SK-N-SH treated with all-trans-retinoic acid at 6 μM for 48 hours (cell line): ENCODE results near the gene INS.

Experiments used
- ARNTL ChIP-seq: fragments of 450-650 bp; formaldehyde crosslinking; IDR thresholded peaks from 2 replicates; pipeline ENCODE4 v1.5.0; 2020; ENCODE audit warnings: low read depth, mild to moderate bottlenecking, moderate library complexity, borderline replicate concordance
- ESRRG ChIP-seq: fragments of 250-450 bp; sonication (Bioruptor Pico); IDR thresholded peaks from 2 replicates; pipeline ENCODE4 v1.6.1; 2021; ENCODE audit warnings: mild to moderate bottlenecking
- PPARA ChIP-seq: fragments of 250-450 bp; sonication (Bioruptor Pico); IDR thresholded peaks from 2 replicates; pipeline ENCODE4 v1.5.0; 2020; ENCODE audit warnings: mild to moderate bottlenecking, borderline replicate concordance
- RARB ChIP-seq: fragments of 250-450 bp; sonication (Bioruptor Pico); IDR thresholded peaks from 2 replicates; pipeline ENCODE4 v1.8.0; 2021; ENCODE audit warnings: mild to moderate bottlenecking, moderate library complexity
- TCF4 ChIP-seq: fragments of 250-450 bp; sonication (Bioruptor Pico); IDR thresholded peaks from 2 replicates; pipeline ENCODE4 v1.8.0; 2021; ENCODE audit warnings: mild to moderate bottlenecking, moderate library complexity, borderline replicate concordance
- ZC3H10 ChIP-seq: fragments of 250-450 bp; sonication (Bioruptor Pico); IDR thresholded peaks from 2 replicates; pipeline ENCODE4 v1.5.1; 2021; ENCODE audit warnings: mild to moderate bottlenecking, moderate library complexity
- ZFP30 ChIP-seq: fragments of 450-650 bp; formaldehyde crosslinking; IDR thresholded peaks from 2 replicates; pipeline ENCODE4 v1.5.0; 2022; ENCODE audit warnings: mild to moderate bottlenecking, moderate library complexity
- ZNF70 ChIP-seq: fragments of 450-650 bp; formaldehyde crosslinking; IDR thresholded peaks from 2 replicates; pipeline ENCODE4 v1.5.0; 2020; ENCODE audit warnings: mild to moderate bottlenecking, moderate library complexity
- ZNF8 ChIP-seq: fragments of 450-650 bp; formaldehyde crosslinking; IDR thresholded peaks from 2 replicates; pipeline ENCODE4 v1.5.0; 2020; ENCODE audit warnings: mild to moderate bottlenecking, moderate library complexity
- TF ChIP-seq, protein P1 (sequence below): fragments of 250-450 bp; sonication (Bioruptor Pico); IDR thresholded peaks from 2 replicates; pipeline ENCODE4 v1.8.0; 2021; ENCODE audit warnings: low read depth, mild to moderate bottlenecking, moderate library complexity, borderline replicate concordance
- TF ChIP-seq, protein P2 (sequence below): fragments of 250-450 bp; sonication (Bioruptor Pico); IDR thresholded peaks from 2 replicates; pipeline ENCODE4 v1.5.0; 2020; ENCODE audit warnings: mild to moderate bottlenecking, moderate library complexity

DNA sequence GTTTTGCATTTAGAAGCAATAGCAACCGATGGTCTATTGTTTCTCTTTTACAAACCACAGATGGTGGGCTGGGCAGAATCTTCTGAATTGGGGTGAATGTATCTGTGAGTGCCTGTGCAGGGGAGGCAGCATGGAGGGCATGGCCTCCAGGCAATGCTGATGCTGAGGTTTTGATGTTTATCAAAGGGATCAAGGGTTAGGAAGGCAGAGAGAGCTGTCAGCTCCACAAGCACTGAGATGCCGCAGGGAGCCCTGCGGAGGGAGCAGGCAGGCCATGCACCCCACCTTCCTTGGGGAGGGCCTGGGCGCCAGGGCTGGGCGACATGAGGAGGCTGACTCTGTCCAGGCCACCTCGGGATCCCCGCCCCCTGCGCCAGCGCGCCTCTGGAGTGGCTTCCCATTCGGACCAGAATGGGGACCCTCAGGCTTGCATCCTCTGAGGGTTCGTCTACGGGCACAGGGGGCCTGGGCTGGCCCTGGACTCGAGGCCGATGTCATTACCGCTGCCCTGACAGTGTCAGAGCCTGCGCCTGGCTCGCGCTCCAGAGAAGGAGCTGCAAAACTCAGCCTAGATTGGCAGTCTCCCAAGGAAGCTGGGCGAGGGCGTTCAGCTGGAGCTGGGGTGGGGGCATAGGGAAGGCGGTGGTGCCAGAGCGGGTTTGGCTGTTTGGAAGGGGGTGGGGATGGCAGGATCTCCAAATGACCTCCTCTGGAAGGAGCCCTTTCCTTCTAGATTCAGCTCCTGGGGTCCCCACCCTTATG is 24.5 kb upstream of the INS start:
- TF ChIP-seq ZNF70 (CRISPR knock-in tag) (no peak), PPARA (no peak), ARNTL (CRISPR knock-in tag) (no peak), RARB (CRISPR knock-in tag) (no peak), ESRRG (CRISPR knock-in tag) (no peak), ZC3H10 (CRISPR knock-in tag) (no peak), ZNF8 (no peak), ZFP30 (no peak), TCF4 (no peak)
- TF ChIP-seq, protein P1, sequence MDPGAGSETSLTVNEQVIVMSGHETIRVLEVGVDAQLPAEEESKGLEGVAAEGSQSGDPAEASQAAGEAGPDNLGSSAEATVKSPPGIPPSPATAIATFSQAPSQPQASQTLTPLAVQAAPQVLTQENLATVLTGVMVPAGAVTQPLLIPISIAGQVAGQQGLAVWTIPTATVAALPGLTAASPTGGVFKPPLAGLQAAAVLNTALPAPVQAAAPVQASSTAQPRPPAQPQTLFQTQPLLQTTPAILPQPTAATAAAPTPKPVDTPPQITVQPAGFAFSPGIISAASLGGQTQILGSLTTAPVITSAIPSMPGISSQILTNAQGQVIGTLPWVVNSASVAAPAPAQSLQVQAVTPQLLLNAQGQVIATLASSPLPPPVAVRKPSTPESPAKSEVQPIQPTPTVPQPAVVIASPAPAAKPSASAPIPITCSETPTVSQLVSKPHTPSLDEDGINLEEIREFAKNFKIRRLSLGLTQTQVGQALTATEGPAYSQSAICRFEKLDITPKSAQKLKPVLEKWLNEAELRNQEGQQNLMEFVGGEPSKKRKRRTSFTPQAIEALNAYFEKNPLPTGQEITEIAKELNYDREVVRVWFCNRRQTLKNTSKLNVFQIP (CRISPR knock-in tag) = no peak
- TF ChIP-seq, protein P2, sequence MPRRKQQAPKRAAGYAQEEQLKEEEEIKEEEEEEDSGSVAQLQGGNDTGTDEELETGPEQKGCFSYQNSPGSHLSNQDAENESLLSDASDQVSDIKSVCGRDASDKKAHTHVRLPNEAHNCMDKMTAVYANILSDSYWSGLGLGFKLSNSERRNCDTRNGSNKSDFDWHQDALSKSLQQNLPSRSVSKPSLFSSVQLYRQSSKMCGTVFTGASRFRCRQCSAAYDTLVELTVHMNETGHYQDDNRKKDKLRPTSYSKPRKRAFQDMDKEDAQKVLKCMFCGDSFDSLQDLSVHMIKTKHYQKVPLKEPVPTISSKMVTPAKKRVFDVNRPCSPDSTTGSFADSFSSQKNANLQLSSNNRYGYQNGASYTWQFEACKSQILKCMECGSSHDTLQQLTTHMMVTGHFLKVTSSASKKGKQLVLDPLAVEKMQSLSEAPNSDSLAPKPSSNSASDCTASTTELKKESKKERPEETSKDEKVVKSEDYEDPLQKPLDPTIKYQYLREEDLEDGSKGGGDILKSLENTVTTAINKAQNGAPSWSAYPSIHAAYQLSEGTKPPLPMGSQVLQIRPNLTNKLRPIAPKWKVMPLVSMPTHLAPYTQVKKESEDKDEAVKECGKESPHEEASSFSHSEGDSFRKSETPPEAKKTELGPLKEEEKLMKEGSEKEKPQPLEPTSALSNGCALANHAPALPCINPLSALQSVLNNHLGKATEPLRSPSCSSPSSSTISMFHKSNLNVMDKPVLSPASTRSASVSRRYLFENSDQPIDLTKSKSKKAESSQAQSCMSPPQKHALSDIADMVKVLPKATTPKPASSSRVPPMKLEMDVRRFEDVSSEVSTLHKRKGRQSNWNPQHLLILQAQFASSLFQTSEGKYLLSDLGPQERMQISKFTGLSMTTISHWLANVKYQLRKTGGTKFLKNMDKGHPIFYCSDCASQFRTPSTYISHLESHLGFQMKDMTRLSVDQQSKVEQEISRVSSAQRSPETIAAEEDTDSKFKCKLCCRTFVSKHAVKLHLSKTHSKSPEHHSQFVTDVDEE (CRISPR knock-in tag) = no peak
